ENCODE results near the gene BCAS3. TPM values are rescaled to one million over a fixed set of nuclear protein-coding genes. Genes with fewer than 3 reads are reported as not detected.

Gene BCAS3
- total RNA-seq, 1 donor from 2014 or later = 30.5 TPM

- Mint-ChIP-seq H3K27me3 (ENCODE audit: low read depth) (no peaks in the 10 kb centered on the region), H3K4me1 (peaks cover 42% of the 10 kb centered on the region), H3K9me3 (no peaks in the 10 kb centered on the region), H3K36me3 (ENCODE audit: low read depth) (no peaks in the 10 kb centered on the region), H3K4me3 (no peak overlapping the region), H3K27ac (ENCODE audit: unreplicated experiment) (peak overlapping the region; percentile 8)
- no peak for TF ChIP-seq CTCF (conservative IDR thresholded peaks at IDR 0.05)
- no peak for DNase-seq (ENCODE audit: low read depth, low spot score)
Measured at GRCh38 chr17:61253937-61254574, 576.4 kb downstream of the BCAS3 start.

GRCh38 chr17:61254904-61255303 lies 577.3 kb downstream of the BCAS3 start:
- H3K9me3 Mint-ChIP-seq = no peaks in the 10 kb centered on the region
- no peaks in the 10 kb centered on the region for H3K27me3 Mint-ChIP-seq (ENCODE audit: low read depth)
- peaks cover 41% of the 10 kb centered on the region for H3K4me1 Mint-ChIP-seq
- no peak overlapping the region for H3K27ac Mint-ChIP-seq (ENCODE audit: unreplicated experiment)
- H3K4me3 Mint-ChIP-seq = no peak overlapping the region
- no peak for DNase-seq (ENCODE audit: low read depth, low spot score)
- H3K36me3 Mint-ChIP-seq (ENCODE audit: low read depth) = no peaks in the 10 kb centered on the region
- TF ChIP-seq CTCF (conservative IDR thresholded peaks at IDR 0.05) = no peak

GRCh38 chr17:61255647-61256046 lies 578.0 kb downstream of the BCAS3 start:
- Mint-ChIP-seq H3K4me1 (peaks cover 43% of the 10 kb centered on the region), H3K4me3 (no peak overlapping the region), H3K27me3 (ENCODE audit: low read depth) (no peaks in the 10 kb centered on the region), H3K36me3 (ENCODE audit: low read depth) (no peaks in the 10 kb centered on the region), H3K9me3 (no peaks in the 10 kb centered on the region), H3K27ac (ENCODE audit: unreplicated experiment) (no peak overlapping the region)
- no peak for DNase-seq (ENCODE audit: low read depth, low spot score)
- no peak for TF ChIP-seq CTCF (conservative IDR thresholded peaks at IDR 0.05)

GRCh38 chr17:61259360-61259759 lies 581.7 kb downstream of the BCAS3 start:
- no peaks in the 10 kb centered on the region for H3K27me3 Mint-ChIP-seq (ENCODE audit: low read depth)
- H3K4me1 Mint-ChIP-seq = peaks cover 29% of the 10 kb centered on the region
- DNase-seq (ENCODE audit: low read depth, low spot score) = no peak
- no peaks in the 10 kb centered on the region for H3K9me3 Mint-ChIP-seq
- H3K36me3 Mint-ChIP-seq (ENCODE audit: low read depth) = no peaks in the 10 kb centered on the region
- no peak for TF ChIP-seq CTCF (conservative IDR thresholded peaks at IDR 0.05)
- no peak overlapping the region for H3K4me3 Mint-ChIP-seq
- no peak overlapping the region for H3K27ac Mint-ChIP-seq (ENCODE audit: unreplicated experiment)

GRCh38 chr17:61260071-61260797 lies 582.6 kb downstream of the BCAS3 start:
- Mint-ChIP-seq H3K4me1 (peaks cover 23% of the 10 kb centered on the region), H3K4me3 (no peak overlapping the region), H3K36me3 (ENCODE audit: low read depth) (no peaks in the 10 kb centered on the region), H3K27me3 (ENCODE audit: low read depth) (no peaks in the 10 kb centered on the region), H3K27ac (ENCODE audit: unreplicated experiment) (no peak overlapping the region), H3K9me3 (no peaks in the 10 kb centered on the region)
- DNase-seq (ENCODE audit: low read depth, low spot score) = no peak
- TF ChIP-seq CTCF (conservative IDR thresholded peaks at IDR 0.05) = no peak
